Measurements from ENCODE around the gene RGL3. TPM values are rescaled to one million over a fixed set of nuclear protein-coding genes. Genes with fewer than 3 reads are reported as not detected.

RGL3 gene
- total and polyA plus RNA-seq, 10 of the 15 experiments (the other 5 are each of a cell fraction or from before 2014, with no cell fraction given): not detected

DNA sequence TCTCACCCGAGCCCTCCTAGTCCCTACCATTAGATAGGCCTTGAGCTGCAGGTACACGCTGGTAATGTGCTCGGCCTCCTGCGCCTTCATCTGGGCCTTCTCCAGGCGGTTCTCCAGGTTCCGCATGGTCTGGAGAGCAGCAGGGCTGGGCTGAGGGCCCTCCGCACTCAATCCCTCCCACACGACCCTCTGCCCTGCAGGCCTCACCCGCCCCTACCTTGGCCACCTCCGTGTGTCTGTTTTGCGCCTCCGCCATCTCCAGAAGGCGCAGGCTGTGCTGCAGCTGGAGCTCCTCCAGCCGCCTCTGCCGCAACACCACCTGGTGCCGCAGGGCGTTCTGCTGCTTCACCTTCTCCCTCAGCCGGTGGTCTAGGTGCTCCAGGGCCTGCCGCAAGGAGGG, 7.5 kb upstream of the RGL3 start:
- 76% methylated on average over 17 of the region's 19 CpGs for WGBS (ENCODE audit: insufficient coverage, insufficient replicate concordance, low lambda C conversion rate, missing lambda C conversion rate)
- ATAC-seq: no peak
- no TSS peak for BruUV-seq (replicated peaks)
- Histone ChIP-seq H3K79me2 (ENCODE audit: control insufficient read depth, insufficient read depth, low read length) (no peaks in the 10 kb centered on the region), H2AFZ (ENCODE audit: control insufficient read depth, low read depth, low read length) (no peak overlapping the region), H3K36me3 (ENCODE audit: control insufficient read depth in 2 of 2, insufficient read depth in 2 of 2, low read length in 1 of 2) (no peaks in the 10 kb centered on the region), H3K4me2 (ENCODE audit: control insufficient read depth, insufficient read depth) (no peak overlapping the region), H3K4me1 (ENCODE audit: control insufficient read depth, insufficient read depth, low read length) (peaks cover 9% of the 10 kb centered on the region), H3K27ac (ENCODE audit: control insufficient read depth, insufficient read depth) (no peak overlapping the region), H3K27me3 (replicated peaks in 1 of 2; ENCODE audit: control insufficient read depth in 2 of 2, insufficient read depth in 2 of 2, low read length in 1 of 2) (peaks cover 0 to 3% of the 10 kb centered on the region in 2 experiments; a peak in 1 of 4 replicates), H3K9me3 (replicated peaks; ENCODE audit: control insufficient read depth, insufficient read depth, low read length) (no peaks in the 10 kb centered on the region), H3K9ac (ENCODE audit: control insufficient read depth, insufficient read depth, low read length) (no peak overlapping the region), H3K4me3 (no peak overlapping the region), H4K20me1 (ENCODE audit: control insufficient read depth, insufficient read depth) (no peaks in the 10 kb centered on the region)
- ChIA-PET CTCF (no interaction called here), POLR2A (no interaction called here), SMC1A (ENCODE audit: uncharacterized antibody, unreplicated experiment) (no interaction called here), RAD21 (ENCODE audit: unreplicated experiment) (interaction anchor here (0.7 kb wide), 1 partner anchor 51 kb away, joined by 3 read pairs; no protein-coding TSS in a partner anchor)
- FAIRE-seq: no peak
- no peak for DNase-seq (ENCODE audit: low read depth, low spot score)
- intact Hi-C loops (cut with micrococcal nuclease; ENCODE audit: unreplicated experiment): no loop called here
- in situ Hi-C loops (cut with MboI): no loop called here
- TF ChIP-seq, protein P1, sequence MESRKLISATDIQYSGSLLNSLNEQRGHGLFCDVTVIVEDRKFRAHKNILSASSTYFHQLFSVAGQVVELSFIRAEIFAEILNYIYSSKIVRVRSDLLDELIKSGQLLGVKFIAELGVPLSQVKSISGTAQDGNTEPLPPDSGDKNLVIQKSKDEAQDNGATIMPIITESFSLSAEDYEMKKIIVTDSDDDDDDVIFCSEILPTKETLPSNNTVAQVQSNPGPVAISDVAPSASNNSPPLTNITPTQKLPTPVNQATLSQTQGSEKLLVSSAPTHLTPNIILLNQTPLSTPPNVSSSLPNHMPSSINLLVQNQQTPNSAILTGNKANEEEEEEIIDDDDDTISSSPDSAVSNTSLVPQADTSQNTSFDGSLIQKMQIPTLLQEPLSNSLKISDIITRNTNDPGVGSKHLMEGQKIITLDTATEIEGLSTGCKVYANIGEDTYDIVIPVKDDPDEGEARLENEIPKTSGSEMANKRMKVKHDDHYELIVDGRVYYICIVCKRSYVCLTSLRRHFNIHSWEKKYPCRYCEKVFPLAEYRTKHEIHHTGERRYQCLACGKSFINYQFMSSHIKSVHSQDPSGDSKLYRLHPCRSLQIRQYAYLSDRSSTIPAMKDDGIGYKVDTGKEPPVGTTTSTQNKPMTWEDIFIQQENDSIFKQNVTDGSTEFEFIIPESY (IDR thresholded peaks at IDR 0.05): no peak
- TF ChIP-seq TARDBP (IDR thresholded peaks at IDR 0.05; ENCODE audit: borderline replicate concordance) (no peak), GABPA (IDR thresholded peaks at IDR 0.05; ENCODE audit: low read depth) (no peak), PAX5 (IDR thresholded peaks at IDR 0.05; ENCODE audit: borderline replicate concordance, low read depth, low read length) (no peak), SMARCA5 (IDR thresholded peaks at IDR 0.05) (no peak), HCFC1 (IDR thresholded peaks at IDR 0.05; ENCODE audit: low read length) (no peak), CBFB (IDR thresholded peaks at IDR 0.05; ENCODE audit: low read depth) (no peak), SREBF2 (IDR thresholded peaks at IDR 0.05; ENCODE audit: low read length) (no peak)
- TF ChIP-seq, protein P2, sequence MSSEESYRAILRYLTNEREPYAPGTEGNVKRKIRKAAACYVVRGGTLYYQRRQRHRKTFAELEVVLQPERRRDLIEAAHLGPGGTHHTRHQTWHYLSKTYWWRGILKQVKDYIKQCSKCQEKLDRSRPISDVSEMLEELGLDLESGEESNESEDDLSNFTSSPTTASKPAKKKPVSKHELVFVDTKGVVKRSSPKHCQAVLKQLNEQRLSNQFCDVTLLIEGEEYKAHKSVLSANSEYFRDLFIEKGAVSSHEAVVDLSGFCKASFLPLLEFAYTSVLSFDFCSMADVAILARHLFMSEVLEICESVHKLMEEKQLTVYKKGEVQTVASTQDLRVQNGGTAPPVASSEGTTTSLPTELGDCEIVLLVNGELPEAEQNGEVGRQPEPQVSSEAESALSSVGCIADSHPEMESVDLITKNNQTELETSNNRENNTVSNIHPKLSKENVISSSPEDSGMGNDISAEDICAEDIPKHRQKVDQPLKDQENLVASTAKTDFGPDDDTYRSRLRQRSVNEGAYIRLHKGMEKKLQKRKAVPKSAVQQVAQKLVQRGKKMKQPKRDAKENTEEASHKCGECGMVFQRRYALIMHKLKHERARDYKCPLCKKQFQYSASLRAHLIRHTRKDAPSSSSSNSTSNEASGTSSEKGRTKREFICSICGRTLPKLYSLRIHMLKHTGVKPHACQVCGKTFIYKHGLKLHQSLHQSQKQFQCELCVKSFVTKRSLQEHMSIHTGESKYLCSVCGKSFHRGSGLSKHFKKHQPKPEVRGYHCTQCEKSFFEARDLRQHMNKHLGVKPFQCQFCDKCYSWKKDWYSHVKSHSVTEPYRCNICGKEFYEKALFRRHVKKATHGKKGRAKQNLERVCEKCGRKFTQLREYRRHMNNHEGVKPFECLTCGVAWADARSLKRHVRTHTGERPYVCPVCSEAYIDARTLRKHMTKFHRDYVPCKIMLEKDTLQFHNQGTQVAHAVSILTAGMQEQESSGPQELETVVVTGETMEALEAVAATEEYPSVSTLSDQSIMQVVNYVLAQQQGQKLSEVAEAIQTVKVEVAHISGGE (CRISPR knock-in tag; IDR thresholded peaks at IDR 0.05): no peak
- TF ChIP-seq, protein P3, sequence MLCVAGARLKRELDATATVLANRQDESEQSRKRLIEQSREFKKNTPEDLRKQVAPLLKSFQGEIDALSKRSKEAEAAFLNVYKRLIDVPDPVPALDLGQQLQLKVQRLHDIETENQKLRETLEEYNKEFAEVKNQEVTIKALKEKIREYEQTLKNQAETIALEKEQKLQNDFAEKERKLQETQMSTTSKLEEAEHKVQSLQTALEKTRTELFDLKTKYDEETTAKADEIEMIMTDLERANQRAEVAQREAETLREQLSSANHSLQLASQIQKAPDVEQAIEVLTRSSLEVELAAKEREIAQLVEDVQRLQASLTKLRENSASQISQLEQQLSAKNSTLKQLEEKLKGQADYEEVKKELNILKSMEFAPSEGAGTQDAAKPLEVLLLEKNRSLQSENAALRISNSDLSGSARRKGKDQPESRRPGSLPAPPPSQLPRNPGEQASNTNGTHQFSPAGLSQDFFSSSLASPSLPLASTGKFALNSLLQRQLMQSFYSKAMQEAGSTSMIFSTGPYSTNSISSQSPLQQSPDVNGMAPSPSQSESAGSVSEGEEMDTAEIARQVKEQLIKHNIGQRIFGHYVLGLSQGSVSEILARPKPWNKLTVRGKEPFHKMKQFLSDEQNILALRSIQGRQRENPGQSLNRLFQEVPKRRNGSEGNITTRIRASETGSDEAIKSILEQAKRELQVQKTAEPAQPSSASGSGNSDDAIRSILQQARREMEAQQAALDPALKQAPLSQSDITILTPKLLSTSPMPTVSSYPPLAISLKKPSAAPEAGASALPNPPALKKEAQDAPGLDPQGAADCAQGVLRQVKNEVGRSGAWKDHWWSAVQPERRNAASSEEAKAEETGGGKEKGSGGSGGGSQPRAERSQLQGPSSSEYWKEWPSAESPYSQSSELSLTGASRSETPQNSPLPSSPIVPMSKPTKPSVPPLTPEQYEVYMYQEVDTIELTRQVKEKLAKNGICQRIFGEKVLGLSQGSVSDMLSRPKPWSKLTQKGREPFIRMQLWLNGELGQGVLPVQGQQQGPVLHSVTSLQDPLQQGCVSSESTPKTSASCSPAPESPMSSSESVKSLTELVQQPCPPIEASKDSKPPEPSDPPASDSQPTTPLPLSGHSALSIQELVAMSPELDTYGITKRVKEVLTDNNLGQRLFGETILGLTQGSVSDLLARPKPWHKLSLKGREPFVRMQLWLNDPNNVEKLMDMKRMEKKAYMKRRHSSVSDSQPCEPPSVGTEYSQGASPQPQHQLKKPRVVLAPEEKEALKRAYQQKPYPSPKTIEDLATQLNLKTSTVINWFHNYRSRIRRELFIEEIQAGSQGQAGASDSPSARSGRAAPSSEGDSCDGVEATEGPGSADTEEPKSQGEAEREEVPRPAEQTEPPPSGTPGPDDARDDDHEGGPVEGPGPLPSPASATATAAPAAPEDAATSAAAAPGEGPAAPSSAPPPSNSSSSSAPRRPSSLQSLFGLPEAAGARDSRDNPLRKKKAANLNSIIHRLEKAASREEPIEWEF (IDR thresholded peaks at IDR 0.05; ENCODE audit: insufficient replicate concordance, low read depth, low read length): no peak
- TF ChIP-seq, protein P4, sequence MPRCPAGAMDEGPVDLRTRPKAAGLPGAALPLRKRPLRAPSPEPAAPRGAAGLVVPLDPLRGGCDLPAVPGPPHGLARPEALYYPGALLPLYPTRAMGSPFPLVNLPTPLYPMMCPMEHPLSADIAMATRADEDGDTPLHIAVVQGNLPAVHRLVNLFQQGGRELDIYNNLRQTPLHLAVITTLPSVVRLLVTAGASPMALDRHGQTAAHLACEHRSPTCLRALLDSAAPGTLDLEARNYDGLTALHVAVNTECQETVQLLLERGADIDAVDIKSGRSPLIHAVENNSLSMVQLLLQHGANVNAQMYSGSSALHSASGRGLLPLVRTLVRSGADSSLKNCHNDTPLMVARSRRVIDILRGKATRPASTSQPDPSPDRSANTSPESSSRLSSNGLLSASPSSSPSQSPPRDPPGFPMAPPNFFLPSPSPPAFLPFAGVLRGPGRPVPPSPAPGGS (IDR thresholded peaks at IDR 0.05; ENCODE audit: borderline replicate concordance, insufficient read depth, low read depth, low read length, poor library complexity, severe bottlenecking): no peak
- TF ChIP-seq, protein P5, sequence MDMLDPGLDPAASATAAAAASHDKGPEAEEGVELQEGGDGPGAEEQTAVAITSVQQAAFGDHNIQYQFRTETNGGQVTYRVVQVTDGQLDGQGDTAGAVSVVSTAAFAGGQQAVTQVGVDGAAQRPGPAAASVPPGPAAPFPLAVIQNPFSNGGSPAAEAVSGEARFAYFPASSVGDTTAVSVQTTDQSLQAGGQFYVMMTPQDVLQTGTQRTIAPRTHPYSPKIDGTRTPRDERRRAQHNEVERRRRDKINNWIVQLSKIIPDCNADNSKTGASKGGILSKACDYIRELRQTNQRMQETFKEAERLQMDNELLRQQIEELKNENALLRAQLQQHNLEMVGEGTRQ (IDR thresholded peaks at IDR 0.05; ENCODE audit: borderline replicate concordance, low read depth, low read length): no peak

Data from GM12878 (cell line).